B cell (primary cell): ENCODE results near the gene IFT88. TPM values are rescaled to one million over a fixed set of nuclear protein-coding genes. Genes with fewer than 3 reads are reported as not detected.

ENCODE experiments used
- ATAC-seq: fragments of 200-7000 bp; cut with Tn5 transposase; one replicate; pipeline ENCODE4 v1.10.0; 2021; ENCODE audit warnings: low read depth, mild to moderate bottlenecking, moderate number of reproducible peaks, moderate library complexity
- CTCF ChIA-PET: fragments of 350-600 bp; sonication (Branson Sonifier 250); formaldehyde crosslinking; loops from one replicate; lab custom pipeline; 2021; ENCODE audit warnings: antibody characterized with exemption, inconsistent platforms; lab: Charles Lee
- POLR2A ChIA-PET: fragments of 350-600 bp; sonication (Branson Sonifier 250); formaldehyde crosslinking; loops from one replicate; lab custom pipeline; 2021; ENCODE audit warnings: antibody characterized with exemption; lab: Charles Lee
- DNase-seq: peaks from one replicate; pipeline ENCODE4 v3.0.0; 2013
- H2AFZ ChIP-seq: 2 replicates; pipeline ENCODE4 v1.6.1; 2012; ENCODE audit warnings: mild to moderate bottlenecking, low read depth, low read length; ENCODE audit not compliant: insufficient read depth, poor library complexity, severe bottlenecking
- H3K27ac ChIP-seq, 2 donors: 1 replicate in 1 of 2; 2 replicates in 1 of 2; pipeline ENCODE4 v1.5.1; 2012 to 2013; ENCODE audit warnings: low read length in 2 of 2, mild to moderate bottlenecking in 2 of 2, moderate library complexity in 1 of 2
- H3K27me3 ChIP-seq, 4 experiments: fragments of 200-600 bp in 1 of 4; sonication (generic) in 1 of 4; replicated peaks in 1 of 4; 1 replicate in 2 of 4; 2 replicates in 2 of 4; pipeline versions ENCODE4 v1.6.1 to v1.7.0; 2013 to 2016; ENCODE audit warnings: low read length in 3 of 4, mild to moderate bottlenecking in 2 of 4, mixed read lengths in 1 of 4, moderate library complexity in 1 of 4; ENCODE audit not compliant: insufficient read depth in 4 of 4, control insufficient read depth in 3 of 4; ENCODE audit errors: control extremely low read depth in 1 of 4
- H3K36me3 ChIP-seq, 2 experiments: replicated peaks in 1 of 2; 1 replicate in 1 of 2; 2 replicates in 1 of 2; pipeline versions ENCODE4 v1.6.1 to v1.7.1; 2013; ENCODE audit warnings: low read length in 1 of 2; ENCODE audit not compliant: insufficient read depth in 2 of 2, control insufficient read depth in 1 of 2; ENCODE audit errors: control extremely low read depth in 1 of 2, extremely low read depth in 1 of 2
- H3K4me1 ChIP-seq, 2 donors: fragments of 200-600 bp in 1 of 2; sonication (generic) in 1 of 2; 1 replicate in 1 of 2; 2 replicates in 1 of 2; pipeline versions ENCODE4 v1.5.1 to v1.6.1; 2013 to 2017; ENCODE audit warnings: low read length in 2 of 2; ENCODE audit not compliant: control insufficient read depth in 2 of 2, insufficient read depth in 2 of 2
- H3K4me2 ChIP-seq: replicated peaks from 2 replicates; pipeline ENCODE3; 2012; ENCODE audit warnings: mild to moderate bottlenecking, low read depth, low read length; ENCODE audit not compliant: poor library complexity, severe bottlenecking
- H3K4me3 ChIP-seq, 5 experiments: fragments of 200-600 bp in 1 of 5; sonication (generic) in 1 of 5; 1 replicate in 3 of 5; 2 replicates in 2 of 5; pipeline versions ENCODE4 v1.5.1 to v1.7.0; 2011 to 2016; ENCODE audit warnings: low read length in 4 of 5, mild to moderate bottlenecking in 4 of 5, low read depth in 2 of 5, control low read depth in 1 of 5, moderate library complexity in 1 of 5; ENCODE audit not compliant: insufficient read depth in 1 of 5; ENCODE audit errors: control extremely low read depth in 1 of 5, extremely low read depth in 1 of 5
- H3K79me2 ChIP-seq: fragments of 200-600 bp; sonication (generic); one replicate; pipeline ENCODE4 v1.6.0; 2016; ENCODE audit warnings: low read length; ENCODE audit not compliant: control insufficient read depth, insufficient read depth
- H3K9ac ChIP-seq: fragments of 200-600 bp; sonication (generic); 2 replicates; pipeline ENCODE4 v1.6.1; 2017; ENCODE audit warnings: mild to moderate bottlenecking, low read length, moderate library complexity
- H3K9me3 ChIP-seq, 3 donors: one replicate each; pipeline versions ENCODE4 v1.6.1 to v1.7.1; 2013; ENCODE audit warnings: low read length in 2 of 3; ENCODE audit not compliant: control insufficient read depth in 2 of 3, insufficient read depth in 1 of 3; ENCODE audit errors: control extremely low read depth in 1 of 3
- H4K20me1 ChIP-seq: 2 replicates; pipeline ENCODE4 v1.6.0; 2012; ENCODE audit warnings: mild to moderate bottlenecking, low read length; ENCODE audit not compliant: insufficient read depth, control insufficient read depth, poor library complexity, severe bottlenecking
- H3K27ac Mint-ChIP-seq: one replicate; pipeline ENCODE4 v1.8.0; 2021; ENCODE audit warnings: mixed read lengths
- H3K27me3 Mint-ChIP-seq: one replicate; pipeline ENCODE4 v1.8.0; 2021; ENCODE audit warnings: mixed read lengths
- H3K4me1 Mint-ChIP-seq: one replicate; pipeline ENCODE4 v1.8.0; 2021; ENCODE audit warnings: mixed read lengths
- H3K4me3 Mint-ChIP-seq: one replicate; pipeline ENCODE4 v1.8.0; 2021; ENCODE audit warnings: mixed read lengths
- H3K9me3 Mint-ChIP-seq: one replicate; pipeline ENCODE4 v1.8.0; 2022; ENCODE audit warnings: mixed read lengths; ENCODE audit not compliant: insufficient read depth
- EZH2 ChIP-seq: IDR thresholded peaks from 2 replicates; pipeline ENCODE4 v1.6.1; 2012; ENCODE audit warnings: borderline replicate concordance, low read depth, mild to moderate bottlenecking, moderate library complexity, low read length; ENCODE audit not compliant: insufficient read depth, poor library complexity, severe bottlenecking
- WGBS: methylation state at CpG from one replicate; pipeline ENCODE4 v1.1.5; 2013; ENCODE audit warnings: missing lambda C conversion rate; ENCODE audit not compliant: insufficient coverage; 5-methylcytosine and 5-hydroxymethylcytosine counted together
- intact Hi-C: fragments of 100-400 bp; cut with micrococcal nuclease; formaldehyde crosslinking; loops from one replicate; pipeline ENCODE4 v1.10.0; 2022
- polyA plus RNA-seq: library from polyadenylated mRNA; depleted of rRNA; stranded (reverse); fragments of >200 nt; gene quantifications from 2 replicates; pipeline ENCODE4 v1.2.3, GENCODE V29; 2012
- total RNA-seq, 2 donors: library from RNA; stranded (reverse); fragments of 120-200 nt in 1 of 2; gene quantifications; 1 replicate in 1 of 2; 2 replicates in 1 of 2; pipeline versions ENCODE4 v1.2.3 to v1.2.4, GENCODE V29; 2013 to 2022
- TF ChIP-seq, protein P1 (sequence below): fragments of 200-600 bp; IDR thresholded peaks from one replicate; pipeline ENCODE4 v1.8.0; 2022; ENCODE audit warnings: antibody characterized with exemption, mild to moderate bottlenecking

The IFT88 gene
- total and polyA plus RNA-seq, 2 donors (not counting 1 experiment from before 2014, with no cell fraction given) = 8.0 to 23.3 TPM

GRCh38 chr13:20715330-20715712 lies 148.4 kb downstream of the IFT88 start:
- TF ChIP-seq, protein P1, sequence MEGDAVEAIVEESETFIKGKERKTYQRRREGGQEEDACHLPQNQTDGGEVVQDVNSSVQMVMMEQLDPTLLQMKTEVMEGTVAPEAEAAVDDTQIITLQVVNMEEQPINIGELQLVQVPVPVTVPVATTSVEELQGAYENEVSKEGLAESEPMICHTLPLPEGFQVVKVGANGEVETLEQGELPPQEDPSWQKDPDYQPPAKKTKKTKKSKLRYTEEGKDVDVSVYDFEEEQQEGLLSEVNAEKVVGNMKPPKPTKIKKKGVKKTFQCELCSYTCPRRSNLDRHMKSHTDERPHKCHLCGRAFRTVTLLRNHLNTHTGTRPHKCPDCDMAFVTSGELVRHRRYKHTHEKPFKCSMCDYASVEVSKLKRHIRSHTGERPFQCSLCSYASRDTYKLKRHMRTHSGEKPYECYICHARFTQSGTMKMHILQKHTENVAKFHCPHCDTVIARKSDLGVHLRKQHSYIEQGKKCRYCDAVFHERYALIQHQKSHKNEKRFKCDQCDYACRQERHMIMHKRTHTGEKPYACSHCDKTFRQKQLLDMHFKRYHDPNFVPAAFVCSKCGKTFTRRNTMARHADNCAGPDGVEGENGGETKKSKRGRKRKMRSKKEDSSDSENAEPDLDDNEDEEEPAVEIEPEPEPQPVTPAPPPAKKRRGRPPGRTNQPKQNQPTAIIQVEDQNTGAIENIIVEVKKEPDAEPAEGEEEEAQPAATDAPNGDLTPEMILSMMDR = no peak
- no peak for TF ChIP-seq EZH2
- Mint-ChIP-seq H3K4me1 (peaks cover 7% of the 10 kb centered on the region), H3K9me3 (no peaks in the 10 kb centered on the region), H3K4me3 (no peak overlapping the region), H3K27ac (no peak overlapping the region), H3K27me3 (peaks cover 8% of the 10 kb centered on the region)
- ChIA-PET POLR2A (interaction anchor here (0.6 kb wide), 1 partner anchor 210 kb away, joined by 3 read pairs; no protein-coding TSS in a partner anchor), CTCF (interaction anchor here (0.5 to 2.2 kb wide), 10 partner anchors 8 to 480 kb away, joined by 3 to 13 read pairs (median 3); no protein-coding TSS in a partner anchor)
- intact Hi-C loops = no loop called here
- peaks cover 0 to 7% (median 0%) of the 10 kb centered on the region in 3 donors for H3K9me3 ChIP-seq
- H2AFZ ChIP-seq = no peak overlapping the region
- peaks cover 0 to 8% of the 10 kb centered on the region in 2 donors for H3K4me1 ChIP-seq
- H3K4me2 ChIP-seq = no peak overlapping the region
- no peak overlapping the region for H3K4me3 ChIP-seq
- ATAC-seq = no peak
- 97% methylated on average over 4 of the region's 6 CpGs for WGBS
- no peaks in the 10 kb centered on the region for H3K79me2 ChIP-seq
- H3K36me3 ChIP-seq = no peaks in the 10 kb centered on the region
- no peak overlapping the region for H3K27ac ChIP-seq
- no peaks in the 10 kb centered on the region for H4K20me1 ChIP-seq
- H3K27me3 ChIP-seq = peaks cover 0 to 9% (median 0%) of the 10 kb centered on the region in 4 experiments
- no peak overlapping the region for H3K9ac ChIP-seq
- DNase-seq = no peak

GRCh38 chr13:20716951-20717350 lies 150.0 kb downstream of the IFT88 start:
- no peak overlapping the region for H2AFZ ChIP-seq
- Mint-ChIP-seq H3K27me3 (peaks cover 10% of the 10 kb centered on the region), H3K4me1 (peaks cover 9% of the 10 kb centered on the region), H3K27ac (no peak overlapping the region), H3K4me3 (no peak overlapping the region), H3K9me3 (no peaks in the 10 kb centered on the region)
- H3K4me3 ChIP-seq = no peak overlapping the region
- intact Hi-C loops = no loop called here
- ChIA-PET CTCF (no interaction called here), POLR2A (no interaction called here)
- no peak overlapping the region for H3K4me2 ChIP-seq
- no peak overlapping the region for H3K9ac ChIP-seq
- H3K9me3 ChIP-seq = peaks cover 0 to 13% (median 0%) of the 10 kb centered on the region in 3 donors
- peaks cover 0 to 24% (median 6%) of the 10 kb centered on the region in 4 experiments for H3K27me3 ChIP-seq
- H4K20me1 ChIP-seq = no peaks in the 10 kb centered on the region
- DNase-seq (no peak), ATAC-seq (no peak)
- WGBS = 94% methylated on average over 15 of the region's 15 CpGs
- peaks cover 10 to 17% of the 10 kb centered on the region in 2 donors for H3K4me1 ChIP-seq
- no peak overlapping the region for H3K27ac ChIP-seq
- H3K79me2 ChIP-seq = no peaks in the 10 kb centered on the region
- TF ChIP-seq EZH2 = no peak
- TF ChIP-seq, protein P1 = no peak
- H3K36me3 ChIP-seq = no peaks in the 10 kb centered on the region
